NCI-H2196 (cell line): ENCODE results near the gene DSE.

ENCODE experiments used
- DNase-seq: peaks from one replicate; lab custom pipeline; 2025; ENCODE audit not compliant: unreplicated experiment; lab: John Stamatoyannopoulos, UW

The DSE gene

DNA sequence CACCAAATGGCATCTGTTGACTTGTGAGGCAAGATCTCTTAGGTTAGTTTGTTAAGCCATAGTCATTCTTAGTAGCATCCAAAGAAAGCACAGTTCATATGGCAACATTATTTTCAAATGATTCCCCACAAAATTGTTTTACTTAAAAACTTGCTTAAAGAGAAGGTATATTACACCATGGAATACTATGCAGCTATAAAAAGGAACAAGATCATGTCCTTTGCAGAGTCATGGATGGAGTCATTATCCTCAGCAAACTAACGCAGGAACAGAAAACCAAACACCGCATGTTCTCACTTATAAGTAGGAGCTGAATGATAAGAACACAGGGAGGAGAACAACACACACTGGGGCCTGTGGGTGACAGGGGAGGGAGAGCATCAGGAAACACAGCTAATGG is 10.9 kb upstream of the DSE start:
- no peak for DNase-seq

DNA sequence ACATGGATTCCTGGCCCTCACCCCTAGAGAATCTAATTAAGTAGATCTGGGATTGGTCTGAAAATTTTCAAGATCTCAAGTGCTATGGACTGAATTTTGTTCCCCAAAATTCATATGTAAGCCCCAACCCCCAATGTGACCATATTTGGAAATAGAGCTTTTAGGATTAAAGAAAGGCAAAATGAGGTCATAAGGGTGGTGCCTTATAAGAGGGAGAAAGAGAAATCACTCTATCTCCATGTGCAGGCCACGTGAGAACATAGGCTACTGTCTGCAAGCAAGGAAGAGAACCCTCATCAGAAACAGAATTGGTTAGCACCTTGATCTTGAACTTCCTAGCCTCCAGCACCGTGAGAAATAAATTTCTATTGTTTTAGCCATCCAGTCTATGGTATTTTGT is 8.5 kb upstream of the DSE start:
- no peak for DNase-seq

DNA sequence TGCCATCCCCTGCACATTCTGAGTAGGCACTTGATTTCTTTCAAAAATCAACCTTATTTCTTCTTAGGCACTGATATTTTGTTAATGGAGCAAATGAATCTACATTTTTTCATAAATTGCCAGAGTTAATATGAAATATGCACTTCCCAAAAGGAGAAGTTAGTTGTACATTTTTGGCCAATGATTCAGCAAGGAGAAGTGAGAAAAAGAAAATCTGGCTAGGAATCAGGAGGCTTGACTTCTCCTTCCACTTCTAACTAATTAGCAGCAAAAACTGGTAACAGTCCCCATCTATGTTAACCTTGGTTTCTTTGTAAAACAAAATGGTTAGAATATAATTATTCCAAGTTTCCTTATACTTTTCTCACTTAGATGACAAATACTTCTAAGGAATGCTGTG is 7.0 kb upstream of the DSE start:
- DNase-seq = no peak

DNA sequence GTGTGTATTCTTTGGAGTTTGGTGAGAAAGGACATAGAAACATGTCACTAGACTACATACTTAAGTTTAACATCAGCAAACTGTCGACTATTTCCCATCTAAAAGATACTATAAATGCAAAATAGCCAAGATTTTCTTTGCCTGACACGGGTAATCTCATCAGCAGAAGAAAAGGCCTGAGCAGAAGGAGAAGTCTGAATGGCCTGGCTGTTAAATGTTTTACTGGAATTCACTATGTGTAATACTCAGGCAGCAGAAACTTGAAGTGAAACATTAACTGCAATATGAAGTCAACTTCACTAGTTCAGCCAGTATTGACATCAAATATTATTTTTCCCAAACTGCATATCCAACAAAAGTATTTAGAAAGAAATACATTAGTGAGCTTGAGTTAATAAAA is 6.4 kb upstream of the DSE start:
- DNase-seq = no peak

GRCh38 chr6:116365743-116366142 is 5.0 kb upstream of the DSE start:
- no peak for DNase-seq

DNA sequence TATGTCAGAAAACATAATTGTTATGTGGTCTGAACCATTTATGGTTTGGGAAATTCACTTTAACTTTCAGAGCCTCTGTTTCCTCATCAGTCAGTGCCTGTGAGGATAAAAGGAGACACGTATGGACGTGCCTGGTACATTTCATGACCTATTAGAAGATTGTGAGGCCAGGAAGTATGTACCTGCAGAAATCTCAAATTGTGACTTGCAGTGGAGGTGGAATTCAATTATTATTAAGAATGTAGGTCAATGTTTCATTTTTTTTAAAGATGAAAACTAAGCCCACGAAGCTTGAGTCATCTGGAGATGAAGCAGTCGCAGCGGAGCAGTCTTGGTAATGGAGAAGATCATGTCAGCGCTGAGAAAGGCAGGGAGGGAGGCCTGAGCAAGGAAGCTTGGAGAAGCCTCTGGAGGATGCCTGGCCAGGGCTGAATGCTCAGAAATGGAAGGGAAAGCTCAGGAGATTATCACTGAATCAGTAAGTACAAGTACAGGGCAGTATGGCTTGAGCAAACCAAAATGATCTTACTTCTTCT is 3.9 kb upstream of the DSE start:
- no peak for DNase-seq

DNA sequence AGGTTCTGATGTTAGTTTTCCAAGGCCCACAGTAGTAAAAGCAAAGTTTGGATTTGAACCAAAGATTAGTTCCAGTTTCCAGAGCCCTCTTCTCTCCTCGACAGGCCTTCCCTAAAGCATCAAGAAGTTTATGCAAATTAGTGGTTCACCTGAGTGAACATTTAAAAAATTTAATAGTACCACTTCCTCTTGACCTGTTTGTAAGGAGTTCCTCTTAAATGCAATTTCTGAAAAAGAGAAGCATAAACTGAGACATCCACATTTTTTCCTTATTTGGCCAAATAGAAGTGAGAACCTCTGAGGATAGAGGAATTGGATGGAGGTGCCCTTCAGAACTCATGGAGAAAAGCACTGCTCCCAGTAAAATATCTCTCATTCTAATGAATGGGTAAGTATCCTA is 1.2 kb upstream of the DSE start:
- DNase-seq = no peak

GRCh38 chr6:116369964-116370759 is 585 bp upstream of the DSE start:
- DNase-seq = no peak

DNA sequence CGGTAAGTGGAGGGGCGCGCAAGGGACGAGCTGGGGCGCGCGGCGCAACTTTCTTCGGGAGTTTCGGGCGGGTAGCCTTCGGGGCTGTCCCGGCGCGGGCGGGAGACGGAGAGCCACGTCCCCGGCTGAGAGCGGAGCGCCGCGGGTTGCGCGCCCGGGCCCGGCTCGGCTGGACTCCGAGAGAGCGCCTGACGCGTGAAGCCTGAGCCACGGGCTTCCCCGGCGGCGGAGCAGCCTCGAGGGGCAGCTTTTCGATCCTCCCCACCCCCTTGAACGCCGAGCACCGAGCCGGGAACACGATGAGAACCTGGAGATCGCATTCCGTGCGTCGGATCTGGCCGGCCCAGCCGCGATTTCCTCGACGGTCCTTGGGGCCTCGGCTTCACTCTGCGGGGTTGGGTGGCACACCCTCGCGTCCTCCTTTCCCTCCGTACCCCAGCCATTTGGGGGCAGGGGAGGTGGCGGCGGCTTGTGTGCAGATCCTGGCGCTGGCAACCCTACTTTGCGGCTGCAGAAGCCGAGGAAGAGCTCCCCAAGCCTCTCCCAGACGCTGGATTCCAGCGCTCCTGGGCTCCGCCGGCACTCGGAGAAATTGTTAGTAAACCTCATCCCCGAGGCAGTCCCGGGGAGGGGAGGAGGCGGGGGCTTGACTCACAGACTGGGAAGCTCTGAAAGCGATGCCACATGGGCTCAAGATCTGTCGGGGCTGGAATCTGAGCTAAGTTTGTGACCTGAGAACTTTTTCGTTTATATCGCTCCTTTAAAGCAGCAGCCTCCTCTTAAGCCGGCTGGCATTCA is 572 bp downstream of the DSE start:
- DNase-seq = peak; percentile 28

GRCh38 chr6:116371918-116372209 is 1.1 kb downstream of the DSE start:
- no peak for DNase-seq

- no peak for DNase-seq
These were observed 2.6 kb downstream of the DSE start for GRCh38 chr6:116373300-116373699.

DNA sequence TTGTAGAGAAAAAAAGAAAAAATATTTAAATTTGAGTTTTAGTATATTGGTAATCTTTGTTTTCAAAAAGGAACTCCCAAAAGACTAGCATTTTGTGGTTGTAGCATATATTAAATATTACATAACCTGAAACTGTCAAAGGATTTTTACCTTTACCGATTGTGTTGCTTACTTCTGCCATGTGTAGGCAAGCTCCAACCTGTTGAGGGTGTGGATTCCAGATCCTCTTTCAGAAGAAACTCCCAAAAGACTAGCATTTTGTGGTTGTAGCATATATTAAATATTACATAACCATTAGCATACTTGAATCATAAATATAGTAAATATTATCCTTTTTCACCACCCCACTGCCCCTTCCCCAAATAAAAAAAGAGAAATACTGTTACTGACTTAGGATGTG is 3.2 kb downstream of the DSE start:
- no peak for DNase-seq

GRCh38 chr6:116374586-116374985 is 3.8 kb downstream of the DSE start:
- no peak for DNase-seq

GRCh38 chr6:116375262-116375661 is 4.5 kb downstream of the DSE start:
- no peak for DNase-seq

DNA sequence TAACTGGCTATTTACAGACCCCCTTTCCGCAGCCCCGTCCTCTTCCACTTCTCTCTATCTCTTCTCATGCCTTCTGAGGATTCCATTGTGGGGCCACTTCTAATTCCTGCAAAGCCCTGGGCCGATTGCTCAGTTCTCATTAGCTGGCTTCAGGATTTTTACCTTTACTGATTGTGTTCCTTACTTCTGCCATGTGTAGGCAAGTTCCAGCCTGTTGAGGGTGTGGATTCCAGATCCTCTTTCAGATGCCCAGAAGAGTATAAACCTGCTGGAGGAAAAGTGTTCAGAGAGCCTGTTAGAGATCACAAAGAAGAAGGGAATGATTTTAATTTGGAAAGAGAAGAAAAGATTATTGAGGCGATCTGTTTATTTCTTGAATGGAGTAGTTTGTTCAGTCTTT is 5.4 kb downstream of the DSE start:
- no peak for DNase-seq

DNA sequence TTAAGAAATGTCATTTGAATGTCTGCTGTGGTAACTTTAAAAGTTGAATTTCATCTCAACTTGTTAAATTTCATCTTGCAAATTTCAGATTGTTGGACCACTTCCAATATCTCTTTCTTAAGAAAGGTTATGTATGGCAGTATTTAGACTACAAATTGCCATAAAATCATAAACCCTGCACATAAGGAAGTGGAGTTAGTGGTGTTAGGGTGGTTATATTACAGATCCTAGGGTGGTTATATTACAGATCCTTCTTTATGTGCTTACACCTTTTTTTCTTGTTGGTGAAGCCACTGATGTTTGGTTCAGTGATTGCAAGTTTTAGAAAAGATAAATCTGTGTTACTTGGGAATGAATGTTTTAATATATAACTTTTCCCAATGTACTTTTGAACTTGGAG is 9.0 kb downstream of the DSE start:
- no peak for DNase-seq

DNA sequence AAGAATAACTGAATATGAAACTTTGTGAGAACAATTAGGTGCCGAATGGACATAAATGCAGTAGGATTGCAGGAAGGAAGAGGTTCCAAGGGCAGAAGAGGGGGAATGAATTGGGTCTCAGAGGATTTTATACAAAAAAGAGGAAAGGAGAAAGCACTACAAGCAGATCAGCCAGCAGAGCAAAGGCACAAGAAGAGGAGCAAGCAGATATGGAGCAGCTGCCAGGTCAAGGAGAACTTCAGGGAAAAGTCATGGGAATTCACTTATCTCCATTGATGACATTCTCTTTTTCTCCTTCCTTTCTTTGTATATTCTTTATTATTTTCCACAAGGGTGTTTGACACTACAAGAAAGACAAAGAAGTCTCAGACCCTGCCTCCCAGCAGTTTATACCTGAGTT is 9.6 kb downstream of the DSE start:
- DNase-seq = no peak

DNA sequence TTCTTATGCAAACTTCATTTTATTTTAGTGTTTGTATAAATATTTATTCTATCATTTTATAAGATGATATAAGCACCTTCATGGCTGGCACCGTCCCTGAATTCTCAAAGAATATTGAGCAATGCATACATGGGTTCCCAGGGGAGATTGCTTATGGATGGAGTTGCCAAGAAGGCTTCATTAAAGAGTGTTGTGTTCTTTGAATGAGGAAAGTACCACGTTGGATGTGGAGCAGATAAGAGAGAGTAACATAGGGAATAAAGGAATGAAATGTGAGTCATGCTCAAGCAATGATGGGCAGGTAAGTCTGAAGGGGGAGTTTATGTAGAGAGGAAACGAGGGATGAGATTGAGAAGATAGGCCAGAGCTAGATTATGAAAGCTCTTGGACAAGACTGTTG is 10.3 kb downstream of the DSE start:
- no peak for DNase-seq

DNA sequence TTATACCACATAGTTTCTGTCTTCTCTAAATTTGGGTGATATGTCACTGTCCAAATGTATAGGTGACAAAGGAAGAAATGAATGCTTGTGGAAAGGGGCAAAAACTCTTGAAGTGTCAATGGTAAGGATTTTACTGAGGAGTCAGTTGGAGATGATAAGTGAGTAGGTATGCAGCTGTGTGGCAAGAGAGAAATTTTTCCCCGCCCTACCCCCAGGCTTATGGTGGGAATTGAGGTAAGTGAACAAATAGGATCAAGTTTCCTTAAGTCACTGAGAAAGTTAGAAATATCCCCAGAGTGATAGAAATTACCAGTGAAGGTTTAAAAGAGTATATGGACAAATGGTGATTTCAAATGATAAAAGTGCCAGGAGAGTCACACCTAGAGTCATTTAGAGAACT is 11.8 kb downstream of the DSE start:
- DNase-seq = no peak

GRCh38 chr6:116384727-116385458 is 14.1 kb downstream of the DSE start:
- no peak for DNase-seq

DNA sequence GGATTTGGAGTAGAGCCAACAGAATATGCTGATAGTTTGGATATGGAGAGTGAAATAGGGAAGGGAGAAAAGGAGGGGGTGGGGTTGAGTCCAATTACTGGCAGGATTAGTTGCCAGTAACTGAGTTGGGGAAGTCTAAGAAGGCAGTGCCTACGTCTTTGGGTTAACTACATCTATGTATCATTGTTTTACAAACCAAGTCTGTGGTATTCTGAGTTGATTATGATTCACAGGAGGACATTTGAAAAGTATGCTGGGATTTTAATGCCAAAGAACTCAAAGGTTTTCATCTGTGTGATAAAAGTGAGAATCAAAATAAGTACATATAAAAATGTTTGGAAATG is 14.7 kb downstream of the DSE start:
- no peak for DNase-seq

- DNase-seq = no peak
These were observed 15.2 kb downstream of the DSE start for GRCh38 chr6:116385921-116386320.
